ENCODE results near the gene SFXN2.

DNA sequence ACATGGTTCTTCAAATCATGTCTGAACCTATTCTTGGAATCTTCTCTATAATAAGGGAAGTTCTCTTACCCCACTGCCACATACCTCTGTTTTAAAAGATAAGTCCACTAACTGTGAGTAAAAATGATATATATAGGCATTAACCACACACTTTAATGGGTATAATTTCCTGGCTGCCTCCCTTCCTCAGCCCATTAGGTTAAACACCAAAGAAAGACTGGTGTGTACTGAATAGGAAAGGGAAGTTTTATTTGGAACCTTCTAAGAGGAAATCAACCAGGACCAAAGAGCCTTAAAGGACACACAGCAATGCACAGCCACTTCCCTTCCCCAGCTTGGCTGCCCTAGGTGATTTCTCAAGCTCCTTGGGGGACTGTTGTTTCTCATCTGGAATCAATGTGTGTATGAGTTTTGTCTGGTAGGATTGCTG lies 24.3 kb downstream of the SFXN2 start:
- no peak for TF ChIP-seq CTCF (IDR thresholded peaks at IDR 0.05)
- TF ChIP-seq YY1 (IDR thresholded peaks at IDR 0.05; ENCODE audit: low read depth): no peak
- TF ChIP-seq JUND (IDR thresholded peaks at IDR 0.05): no peak
- no peak for TF ChIP-seq FOXJ3 (CRISPR knock-in tag; IDR thresholded peaks at IDR 0.05)
- TF ChIP-seq, protein P1, sequence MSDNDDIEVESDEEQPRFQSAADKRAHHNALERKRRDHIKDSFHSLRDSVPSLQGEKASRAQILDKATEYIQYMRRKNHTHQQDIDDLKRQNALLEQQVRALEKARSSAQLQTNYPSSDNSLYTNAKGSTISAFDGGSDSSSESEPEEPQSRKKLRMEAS (IDR thresholded peaks at IDR 0.05; ENCODE audit: low read depth): no peak
- no peak for TF ChIP-seq NRF1 (IDR thresholded peaks at IDR 0.05; ENCODE audit: low read depth, low read length)
- no peak for TF ChIP-seq ELF1 (IDR thresholded peaks at IDR 0.05)
